G401.6 (cell line): ENCODE data around the gene THSD4.

ENCODE experiments used
- FAIRE-seq: peaks from 2 replicates; lab custom pipeline; 2012; peaks lifted over from hg19 to GRCh38; lab: Jason Lieb, UNC

The THSD4 gene

DNA sequence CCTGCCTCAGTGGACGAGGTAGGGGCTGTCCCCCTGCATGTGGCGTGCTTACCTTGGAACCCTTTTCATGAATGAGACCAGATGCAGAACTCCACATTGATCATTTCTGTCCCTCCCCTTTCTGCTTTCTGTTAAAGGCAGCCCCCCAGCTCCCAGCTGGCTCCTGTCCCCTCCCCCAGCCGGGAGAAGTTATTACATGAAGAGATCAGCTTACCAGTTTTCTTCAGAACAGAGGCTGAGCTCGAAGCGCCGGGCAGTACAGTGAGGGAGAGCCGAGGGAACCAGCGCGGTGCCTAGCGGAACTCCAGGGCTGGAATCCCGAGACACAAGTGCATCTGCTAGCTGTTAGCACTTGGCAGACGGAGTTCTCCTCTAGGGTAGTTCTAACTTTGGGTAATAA lies 431.7 kb downstream of the THSD4 start:
- no peak for FAIRE-seq

DNA sequence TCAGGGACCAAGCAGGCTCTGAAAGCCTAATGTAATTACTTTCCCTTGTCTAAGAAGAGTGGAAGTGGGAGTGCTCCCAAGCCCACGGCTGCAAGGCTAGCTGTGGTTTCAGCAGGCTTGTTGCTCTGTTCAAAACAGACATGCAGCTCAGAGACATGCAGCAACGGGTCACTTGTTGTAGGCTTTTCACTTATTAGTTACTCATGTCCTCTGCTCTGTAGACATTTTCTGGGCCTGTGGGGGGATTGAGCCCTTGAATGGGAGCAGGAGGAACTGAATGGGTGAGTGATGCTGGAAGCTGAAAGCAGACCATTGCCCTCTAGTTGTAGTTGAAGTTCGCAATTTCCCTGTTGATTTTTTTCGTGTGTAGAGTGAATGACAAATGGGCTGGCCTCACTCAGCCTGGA lies 433.1 kb downstream of the THSD4 start:
- no peak for FAIRE-seq

DNA sequence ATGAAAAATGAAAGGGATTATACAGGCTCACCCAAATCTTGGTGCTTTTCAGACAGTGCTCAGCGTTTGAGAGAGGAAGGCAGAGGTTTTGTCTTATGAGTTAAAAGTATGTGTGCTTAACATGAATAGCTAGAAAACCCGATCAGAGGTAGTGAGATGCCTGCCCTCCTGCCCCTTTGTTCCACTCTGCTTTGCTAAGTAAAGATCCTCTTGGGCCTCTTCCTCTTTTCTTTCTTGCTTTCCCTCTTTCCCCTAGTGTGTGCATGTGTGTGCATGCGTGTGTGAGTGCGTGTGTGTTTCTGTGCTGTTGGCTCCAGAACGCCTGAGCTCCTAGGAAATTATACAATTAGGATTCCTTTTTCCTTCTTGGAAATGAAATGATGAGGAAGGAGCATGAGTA lies 433.8 kb downstream of the THSD4 start:
- no peak for FAIRE-seq

DNA sequence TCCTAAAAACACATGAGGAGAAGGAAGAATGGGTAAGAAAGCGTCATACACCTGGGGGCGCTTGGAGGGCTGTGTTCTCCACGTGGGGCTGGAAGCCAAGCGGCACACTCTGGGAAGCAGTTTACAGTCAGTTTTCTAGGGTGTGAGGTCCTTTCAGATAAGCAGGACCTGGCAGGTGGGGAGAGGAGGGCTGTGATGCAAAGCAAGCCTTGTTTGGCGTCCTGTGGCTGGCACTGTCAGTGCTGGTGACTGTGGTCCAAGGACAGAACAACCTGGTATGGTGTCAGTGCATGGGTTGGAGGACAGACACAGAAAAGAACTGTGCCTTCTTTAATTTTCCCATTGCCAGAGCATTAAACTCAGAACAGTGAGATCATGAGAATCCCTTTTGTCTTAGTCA lies 434.4 kb downstream of the THSD4 start:
- FAIRE-seq, result no peak

GRCh38 chr15:71551566-71551965 lies 436.3 kb downstream of the THSD4 start:
- no peak for FAIRE-seq

GRCh38 chr15:71559098-71559497 lies 443.8 kb downstream of the THSD4 start:
- no peak for FAIRE-seq

GRCh38 chr15:71559616-71560015 lies 444.3 kb downstream of the THSD4 start:
- no peak for FAIRE-seq

DNA sequence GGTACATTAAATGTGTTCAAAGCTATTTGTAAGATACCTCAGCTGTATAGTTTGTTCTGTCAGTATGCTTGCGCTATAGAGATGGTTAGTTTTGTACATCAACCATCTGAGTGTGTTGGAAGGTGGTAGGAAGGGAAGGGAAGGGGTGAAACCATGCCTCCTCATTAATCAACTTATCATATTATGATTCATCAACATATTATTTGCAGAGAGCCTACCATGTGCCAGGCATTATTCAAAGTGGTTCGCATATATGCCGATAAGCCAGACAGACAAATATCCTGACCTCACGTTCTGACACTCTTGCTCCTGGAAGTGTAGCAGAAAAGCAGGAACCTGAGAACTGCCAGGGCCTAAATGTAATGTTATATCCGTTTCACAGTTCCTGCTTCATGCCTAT lies 447.0 kb downstream of the THSD4 start:
- FAIRE-seq, result no peak

DNA sequence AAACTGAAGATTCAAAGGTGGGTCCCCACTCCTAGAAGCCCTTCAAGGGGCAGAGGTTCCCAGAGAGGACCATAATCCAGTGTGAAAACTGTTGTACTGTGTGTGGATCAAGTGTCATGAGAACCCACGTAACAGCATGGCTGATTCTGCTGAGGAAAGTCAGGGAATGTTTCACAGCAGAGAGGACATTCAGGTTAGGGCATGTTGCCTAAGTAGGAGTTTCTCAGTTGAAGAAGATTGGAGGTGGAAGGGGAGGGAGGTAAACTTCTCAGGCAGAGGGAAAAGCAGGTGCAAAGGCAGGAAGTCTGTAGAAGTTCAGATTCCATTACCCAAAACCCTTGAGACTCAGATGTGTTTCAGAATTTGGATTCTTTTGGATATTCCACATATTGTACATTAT lies 448.9 kb downstream of the THSD4 start:
- no peak for FAIRE-seq

GRCh38 chr15:71565006-71565405 lies 449.7 kb downstream of the THSD4 start:
- no peak for FAIRE-seq

- FAIRE-seq, result no peak
These were observed 450.4 kb downstream of the THSD4 start for GRCh38 chr15:71565631-71566160.

DNA sequence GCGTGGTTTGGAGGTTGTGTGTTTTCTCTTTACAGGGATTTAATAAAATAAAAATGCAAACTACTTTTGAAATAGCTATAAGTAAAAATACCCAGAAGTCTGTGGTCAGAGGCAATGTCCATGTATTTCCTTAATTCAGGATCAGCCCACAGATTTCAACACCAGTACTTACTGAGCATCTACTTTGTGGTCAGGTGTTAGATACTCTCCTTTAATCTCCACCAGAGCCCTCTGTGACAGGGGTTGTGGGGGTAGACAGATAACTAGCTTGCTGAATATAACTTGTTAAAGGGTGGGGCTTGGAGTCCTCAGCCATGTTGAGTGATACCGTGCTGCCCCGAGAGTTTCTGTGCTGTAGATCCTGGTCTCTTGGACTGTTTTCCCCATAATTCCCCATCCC lies 451.0 kb downstream of the THSD4 start:
- no peak for FAIRE-seq

- no peak for FAIRE-seq
These were observed 451.9 kb downstream of the THSD4 start for GRCh38 chr15:71567173-71567572.

DNA sequence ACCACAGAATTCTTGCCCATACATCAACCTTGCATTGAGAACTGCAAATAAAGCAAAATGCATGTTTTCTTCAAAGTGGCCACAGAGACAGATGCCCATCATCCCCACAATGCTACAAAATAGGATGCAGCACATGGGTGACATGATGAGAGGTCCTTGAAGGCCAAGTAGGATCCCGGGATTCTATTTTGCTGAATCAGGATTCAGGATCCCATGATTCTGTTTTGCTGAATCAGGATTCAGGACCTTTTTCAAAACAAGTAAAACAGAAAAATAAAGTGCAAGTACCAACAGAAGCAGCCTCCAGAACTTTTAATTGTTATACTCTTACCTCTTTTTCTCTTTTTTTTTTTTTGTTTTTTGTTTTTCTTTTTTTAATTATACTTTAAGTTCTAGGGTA lies 453.0 kb downstream of the THSD4 start:
- no peak for FAIRE-seq

GRCh38 chr15:71570736-71571135 lies 455.5 kb downstream of the THSD4 start:
- FAIRE-seq, result no peak

- FAIRE-seq, result no peak
These were observed 456.4 kb downstream of the THSD4 start for GRCh38 chr15:71571641-71572040.

- no peak for FAIRE-seq
These were observed 457.3 kb downstream of the THSD4 start for GRCh38 chr15:71572452-71573053.

- FAIRE-seq, result no peak
These were observed 458.3 kb downstream of the THSD4 start for GRCh38 chr15:71573599-71573998.

GRCh38 chr15:71575474-71576045 lies 460.3 kb downstream of the THSD4 start:
- FAIRE-seq, result no peak

DNA sequence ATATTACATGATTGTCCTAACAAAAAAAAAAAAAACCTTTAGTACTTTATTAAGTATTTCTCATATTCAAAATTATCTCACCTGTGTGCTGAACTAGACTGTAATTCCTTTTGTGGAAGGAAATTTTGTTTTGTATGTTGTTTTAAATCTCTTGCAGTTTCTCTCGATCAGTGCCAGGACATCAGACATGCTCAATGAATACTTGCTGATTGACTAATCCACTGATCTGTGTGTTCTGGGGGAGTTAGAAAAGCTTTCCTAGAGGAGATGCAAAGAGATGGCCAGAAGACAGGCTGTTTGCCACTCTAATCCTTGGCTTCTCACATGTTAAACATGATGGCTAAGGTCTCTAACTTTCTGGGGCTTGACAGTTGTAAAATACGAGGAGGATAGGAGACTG lies 461.8 kb downstream of the THSD4 start:
- FAIRE-seq, result no peak

- FAIRE-seq, result no peak
These were observed 466.2 kb downstream of the THSD4 start for GRCh38 chr15:71581398-71581930.

GRCh38 chr15:71585159-71585558 lies 469.9 kb downstream of the THSD4 start:
- no peak for FAIRE-seq

- FAIRE-seq, result no peak
These were observed 471.2 kb downstream of the THSD4 start for GRCh38 chr15:71586463-71586862.

GRCh38 chr15:71588746-71589145 lies 473.5 kb downstream of the THSD4 start:
- no peak for FAIRE-seq
